ENCODE results near the gene SMARCC1. TPM values are rescaled to one million over a fixed set of nuclear protein-coding genes. Genes with fewer than 3 reads are reported as not detected.

Gene SMARCC1
- total and polyA plus RNA-seq, 3 donors from 2014 or later, result 48.1 to 80.1 (median 64.4) TPM

DNA sequence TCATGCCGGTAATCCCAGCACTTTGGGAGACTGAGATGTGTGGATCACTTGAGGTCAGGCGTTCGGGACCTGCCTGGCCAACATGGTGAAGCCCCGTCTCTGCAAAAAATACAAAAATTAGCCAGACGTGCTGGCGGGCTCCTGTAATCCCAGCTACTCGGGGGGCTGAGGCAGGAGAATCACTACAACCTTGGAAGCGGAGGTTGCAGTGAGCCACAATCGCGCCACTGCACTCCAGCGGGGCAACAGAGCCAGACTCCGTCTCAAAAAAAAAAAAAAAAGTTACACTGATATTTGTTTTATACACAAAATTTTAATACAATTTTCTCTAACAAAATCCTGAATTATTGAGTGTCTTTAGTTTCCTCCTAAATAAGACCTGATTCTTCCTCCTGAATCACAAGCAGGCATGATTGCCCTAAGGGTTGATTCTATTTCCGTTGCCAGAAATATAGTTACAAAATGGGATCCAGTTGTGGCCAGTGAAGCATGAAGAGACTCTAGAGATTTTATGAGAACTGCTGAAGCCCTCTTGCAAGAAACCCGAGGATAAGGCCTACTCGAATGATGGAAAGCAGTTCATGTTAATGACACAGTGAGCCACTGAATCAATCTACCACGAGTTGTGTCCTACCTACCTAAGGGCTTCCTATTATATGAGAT is 9.6 kb upstream of the SMARCC1 start:
- no peak for DNase-seq
- intact Hi-C loops (cut with DNase I; ENCODE audit: low total_unique reads), result loop anchor here (5.0 kb wide), 1 partner anchor 269 kb away; no protein-coding TSS in a partner anchor
- Histone ChIP-seq H3K4me3 (no peak overlapping the region), H3K9me3 (no peaks in the 10 kb centered on the region), H3K36me3 (ENCODE audit: low read depth, missing control alignments) (no peaks in the 10 kb centered on the region), H3K27me3 (no peaks in the 10 kb centered on the region), H3K4me1 (no peaks in the 10 kb centered on the region), H3K27ac (no peak overlapping the region)
- WGBS, 2 donors, result 72 to 87% methylated on average over 16 of the region's 16 CpGs
- TF ChIP-seq POLR2A (IDR thresholded peaks at IDR 0.05), result no peak

- DNase-seq, result no peak
- Histone ChIP-seq H3K4me1 (peaks cover 8% of the 10 kb centered on the region), H3K4me3 (no peak overlapping the region), H3K27me3 (no peaks in the 10 kb centered on the region), H3K27ac (no peak overlapping the region), H3K9me3 (no peaks in the 10 kb centered on the region), H3K36me3 (ENCODE audit: low read depth, missing control alignments) (no peaks in the 10 kb centered on the region)
- intact Hi-C loops (cut with DNase I; ENCODE audit: low total_unique reads), result no loop called here
- no peak for TF ChIP-seq POLR2A (IDR thresholded peaks at IDR 0.05)
- no peak for TF ChIP-seq CTCF (IDR thresholded peaks at IDR 0.05)
These were observed 2.0 kb upstream of the SMARCC1 start for GRCh38 chr3:47783673-47784072.

- WGBS, 2 donors, result 47% methylated on average over 23 of the region's 23 CpGs
- H3K27me3 ChIP-seq, result no peaks in the 10 kb centered on the region
- intact Hi-C loops (cut with DNase I; ENCODE audit: low total_unique reads), result no loop called here
- H3K9me3 ChIP-seq, result no peaks in the 10 kb centered on the region
- TF ChIP-seq POLR2A (IDR thresholded peaks at IDR 0.05), result no peak
- TF ChIP-seq CTCF (IDR thresholded peaks at IDR 0.05), result no peak
- H3K4me3 ChIP-seq, result peak overlapping the region; percentile 81
- peaks cover 8% of the 10 kb centered on the region for H3K4me1 ChIP-seq
- DNase-seq, result no peak
- H3K27ac ChIP-seq, result peak overlapping the region; percentile 89 to 95
- no peaks in the 10 kb centered on the region for H3K36me3 ChIP-seq (ENCODE audit: low read depth, missing control alignments)
These were observed 984 bp upstream of the SMARCC1 start for GRCh38 chr3:47782446-47783308.

- Histone ChIP-seq H3K27ac (peak overlapping the region; percentile 89 to 95), H3K4me1 (peaks cover 8% of the 10 kb centered on the region), H3K27me3 (no peaks in the 10 kb centered on the region), H3K4me3 (peak overlapping the region; percentile 81), H3K36me3 (ENCODE audit: low read depth, missing control alignments) (no peaks in the 10 kb centered on the region), H3K9me3 (no peaks in the 10 kb centered on the region)
- 1% methylated on average over 18 to 36 of the region's 54 CpGs for WGBS, 2 donors
- intact Hi-C loops (cut with DNase I; ENCODE audit: low total_unique reads), result no loop called here
- peak; percentile 76 for DNase-seq
- TF ChIP-seq CTCF (IDR thresholded peaks at IDR 0.05) (no peak), POLR2A (IDR thresholded peaks at IDR 0.05) (no peak)
These were observed 680 bp downstream of the SMARCC1 start for GRCh38 chr3:47780741-47781684.

Data from testis (tissue), 3 donors.